HG02885 (cell line): ENCODE data around the gene AFTPH.

Source experiments
- ATAC-seq: cut with Tn5 transposase; IDR thresholded peaks from one replicate; pipeline ENCODE4 v1.9.1; 2021; ENCODE audit warnings: mild to moderate bottlenecking; ENCODE audit not compliant: unreplicated experiment, poor library complexity

Gene AFTPH

DNA sequence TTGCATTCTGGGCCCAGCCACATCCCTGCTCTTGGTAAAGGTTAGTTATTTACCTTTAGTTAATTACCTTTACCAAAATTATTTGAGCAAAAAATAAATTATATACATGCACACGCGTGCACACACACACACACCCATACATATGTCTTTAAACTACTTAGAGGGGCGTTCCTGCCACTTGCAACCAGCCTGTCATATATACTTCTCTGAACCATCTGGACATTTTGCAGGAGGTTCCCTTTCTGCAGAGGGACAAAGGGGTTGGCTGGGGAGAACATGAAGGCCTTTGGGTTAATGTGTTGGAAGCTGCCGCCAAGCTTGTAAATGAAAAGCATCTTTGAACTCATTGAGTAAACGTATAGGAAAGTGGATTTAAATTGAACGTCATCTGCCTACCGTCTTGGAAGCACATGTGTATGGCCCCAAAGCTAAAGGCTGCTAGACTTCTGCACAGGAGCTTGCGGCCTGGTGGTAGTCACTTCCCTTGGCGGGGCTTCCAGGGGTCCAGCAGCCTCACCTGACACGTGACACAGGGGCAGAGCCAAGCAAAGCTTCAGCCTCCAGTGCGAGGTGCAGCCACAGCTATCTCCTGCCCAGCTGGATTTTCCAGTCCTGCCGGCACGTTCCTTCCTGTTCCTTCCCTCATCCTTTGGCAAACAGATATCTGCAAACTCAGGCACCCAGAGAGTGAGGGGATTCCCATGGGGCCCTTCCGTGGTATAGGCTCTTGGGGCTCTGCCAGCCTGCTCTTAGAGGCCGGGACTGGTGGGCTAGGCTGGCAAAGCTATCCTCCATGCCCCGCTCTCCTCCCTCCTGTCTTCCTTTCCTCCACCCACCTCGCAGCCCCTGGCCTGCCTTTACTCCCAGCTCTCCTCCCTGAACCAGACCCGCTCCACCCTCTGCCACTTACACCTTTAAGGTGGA, 83.5 kb downstream of the AFTPH start:
- no peak for ATAC-seq

DNA sequence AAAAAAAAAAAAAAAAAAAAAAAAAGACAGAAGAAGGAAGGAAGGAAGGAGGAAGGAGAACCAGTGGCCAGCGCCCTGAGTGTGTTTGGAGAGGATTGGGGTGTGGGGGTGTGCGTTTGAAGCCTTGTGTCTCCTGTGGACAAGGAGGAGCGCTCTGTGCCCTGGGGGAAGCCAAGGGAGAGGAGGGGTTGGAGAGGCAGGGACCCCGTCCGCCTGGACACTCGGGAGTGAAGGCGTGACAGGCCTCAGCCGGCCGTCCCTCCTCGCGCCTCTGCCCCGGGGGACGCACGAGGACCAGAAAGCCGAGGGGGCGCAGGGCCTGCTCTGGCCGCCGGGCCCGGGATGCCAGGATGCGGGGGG, 84.7 kb downstream of the AFTPH start:
- ATAC-seq: no peak

DNA sequence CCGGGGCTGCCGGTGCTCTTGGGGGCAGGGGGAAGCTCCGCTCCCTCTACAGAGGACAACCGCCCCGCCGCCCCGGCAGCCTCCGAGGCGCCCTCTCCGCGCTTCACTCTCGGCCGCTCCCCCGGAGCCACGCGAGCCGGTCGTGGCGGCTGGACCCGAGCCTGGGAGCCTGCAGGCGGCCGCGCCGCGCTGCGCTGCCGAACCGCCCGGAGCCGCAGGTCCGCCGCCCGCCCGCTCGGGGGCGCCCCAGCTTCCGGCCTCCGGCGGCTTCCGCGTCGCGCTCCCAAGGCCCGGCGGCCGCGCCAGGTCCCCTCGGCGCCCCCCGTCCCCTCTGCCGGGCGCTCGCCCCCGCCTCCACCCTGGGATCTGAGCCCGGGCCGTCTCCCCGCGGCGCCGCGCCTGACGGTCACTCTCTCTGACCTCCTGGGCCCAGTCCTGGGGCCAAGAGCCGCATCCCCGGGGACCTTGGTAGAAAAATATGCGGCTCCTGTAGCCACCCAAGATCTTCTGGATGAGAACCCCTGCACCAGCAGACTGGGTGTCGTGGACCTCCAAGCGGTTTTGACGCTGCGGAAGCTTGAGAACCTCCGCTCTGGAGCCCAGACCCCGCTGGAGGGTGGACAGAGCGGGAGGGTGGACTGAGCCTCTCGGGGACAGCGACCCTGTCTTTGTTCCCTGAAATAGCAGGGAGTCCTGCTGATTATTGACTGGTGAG, 85.3 kb downstream of the AFTPH start:
- peak; percentile 38 for ATAC-seq

DNA sequence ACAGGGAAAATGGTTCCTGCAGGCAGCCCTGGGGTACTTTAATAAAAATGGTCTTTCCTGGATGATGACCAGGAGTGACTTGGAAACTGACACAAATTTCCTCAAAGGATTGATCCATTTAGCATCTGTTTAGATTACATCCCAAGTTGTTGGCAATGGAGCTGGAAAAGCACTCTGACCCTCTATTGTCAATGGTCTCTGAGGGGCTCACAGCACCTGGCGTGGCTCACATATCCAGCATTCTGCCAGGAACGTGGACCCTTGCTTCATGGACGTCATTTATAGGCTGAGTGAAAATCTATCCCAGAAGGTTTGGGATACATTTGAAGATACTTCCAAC, 85.8 kb downstream of the AFTPH start:
- no peak for ATAC-seq

DNA sequence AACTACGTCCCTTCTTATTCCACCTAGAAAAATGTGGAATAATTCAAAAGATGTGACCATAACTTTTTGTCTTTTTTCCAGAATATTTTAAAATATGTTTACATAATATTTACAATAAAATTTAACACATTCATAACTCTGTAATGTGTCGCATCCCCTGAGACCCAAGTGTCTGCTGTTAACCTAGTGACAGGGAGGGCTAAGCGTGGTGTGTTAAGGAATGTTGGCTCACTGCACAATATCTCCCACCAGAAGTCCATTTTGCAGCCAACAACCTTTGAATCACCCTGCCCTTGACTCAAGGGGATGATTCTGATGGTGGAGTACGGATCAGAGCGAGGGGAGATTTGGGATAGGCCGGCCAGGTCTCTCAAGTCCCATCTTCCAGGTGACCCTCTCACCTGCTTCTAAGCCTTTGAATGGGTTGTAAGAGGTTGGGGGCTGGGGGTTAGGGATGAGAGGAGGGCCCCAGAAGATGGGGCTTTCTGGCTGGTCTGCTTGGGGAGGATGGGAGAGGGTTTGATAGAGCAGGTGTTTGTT, 86.3 kb downstream of the AFTPH start:
- ATAC-seq: no peak

DNA sequence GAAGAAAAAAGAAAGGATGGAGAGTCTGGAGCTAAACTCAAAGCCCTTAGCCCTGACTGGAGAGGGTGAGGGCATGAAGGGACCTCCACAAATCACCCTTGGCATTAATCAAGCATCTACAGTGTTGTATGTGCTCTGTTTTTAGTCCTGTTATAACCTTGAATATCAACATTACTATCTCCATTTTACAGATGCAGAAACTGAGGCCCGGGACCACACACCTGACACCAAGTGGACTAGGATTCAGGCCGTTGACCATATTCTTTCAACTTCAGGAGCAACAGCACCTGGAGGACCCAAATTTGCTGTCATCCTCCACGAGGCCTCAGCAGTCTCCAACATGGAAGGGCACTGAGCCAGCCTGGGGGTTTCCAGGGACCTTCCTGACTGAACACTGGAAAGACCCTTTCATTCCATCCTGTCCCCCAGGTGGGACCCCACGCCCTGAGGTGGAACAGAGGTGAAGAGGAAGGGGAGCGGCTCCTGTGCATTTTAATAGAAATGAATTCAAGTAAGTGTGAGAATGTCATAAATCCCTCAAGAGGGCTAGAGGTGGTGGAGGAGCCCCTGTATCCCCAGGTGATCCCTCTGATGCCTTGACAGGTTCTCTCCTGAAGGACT, 88.6 kb downstream of the AFTPH start:
- ATAC-seq: no peak

DNA sequence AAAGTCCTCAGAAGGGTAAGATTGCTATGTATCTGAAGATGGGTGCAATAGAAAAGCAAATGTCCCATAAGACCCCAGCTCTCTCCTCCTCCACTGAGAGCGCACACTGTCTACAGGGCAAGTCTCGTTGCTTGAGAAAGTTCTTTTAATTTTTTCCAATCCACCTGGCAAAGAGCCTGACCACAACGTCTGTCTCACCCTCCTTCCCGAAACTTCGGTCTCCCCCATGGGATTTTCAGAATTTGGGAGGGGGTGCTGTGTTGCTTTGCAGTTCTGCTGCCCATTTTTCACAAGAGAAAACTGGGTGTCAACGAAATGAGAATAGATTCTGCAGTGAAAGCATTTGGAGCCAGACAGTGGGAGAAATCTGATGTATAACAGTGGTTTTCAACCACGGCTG, 89.1 kb downstream of the AFTPH start:
- no peak for ATAC-seq

DNA sequence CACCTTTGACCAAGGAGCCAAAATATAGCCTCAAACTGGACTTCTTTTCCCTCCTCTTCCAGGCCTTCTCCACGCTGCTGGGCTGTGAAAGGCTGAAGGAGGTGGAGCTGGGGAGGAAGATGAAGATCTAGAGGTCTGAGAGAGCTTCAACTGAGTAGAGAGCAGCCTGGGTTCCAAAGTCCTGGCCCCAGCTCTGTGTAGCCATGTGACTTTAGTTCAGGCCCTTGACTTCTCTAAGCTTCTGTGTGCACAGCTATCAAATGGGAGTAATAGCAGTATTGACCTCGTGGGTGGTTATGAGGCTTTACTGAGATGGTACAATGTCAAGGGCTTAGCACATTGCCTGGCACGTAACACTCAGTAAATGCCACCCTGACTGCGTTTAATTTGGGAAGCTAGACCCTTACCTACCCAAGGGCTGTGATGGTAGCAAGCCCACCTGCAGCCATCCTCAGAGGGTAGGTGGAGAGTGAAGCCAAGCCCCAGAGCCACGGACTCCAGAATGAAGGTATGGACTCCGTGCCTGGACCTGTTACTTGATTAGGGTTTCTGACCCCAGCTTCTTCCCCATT, 91.2 kb downstream of the AFTPH start:
- no peak for ATAC-seq

DNA sequence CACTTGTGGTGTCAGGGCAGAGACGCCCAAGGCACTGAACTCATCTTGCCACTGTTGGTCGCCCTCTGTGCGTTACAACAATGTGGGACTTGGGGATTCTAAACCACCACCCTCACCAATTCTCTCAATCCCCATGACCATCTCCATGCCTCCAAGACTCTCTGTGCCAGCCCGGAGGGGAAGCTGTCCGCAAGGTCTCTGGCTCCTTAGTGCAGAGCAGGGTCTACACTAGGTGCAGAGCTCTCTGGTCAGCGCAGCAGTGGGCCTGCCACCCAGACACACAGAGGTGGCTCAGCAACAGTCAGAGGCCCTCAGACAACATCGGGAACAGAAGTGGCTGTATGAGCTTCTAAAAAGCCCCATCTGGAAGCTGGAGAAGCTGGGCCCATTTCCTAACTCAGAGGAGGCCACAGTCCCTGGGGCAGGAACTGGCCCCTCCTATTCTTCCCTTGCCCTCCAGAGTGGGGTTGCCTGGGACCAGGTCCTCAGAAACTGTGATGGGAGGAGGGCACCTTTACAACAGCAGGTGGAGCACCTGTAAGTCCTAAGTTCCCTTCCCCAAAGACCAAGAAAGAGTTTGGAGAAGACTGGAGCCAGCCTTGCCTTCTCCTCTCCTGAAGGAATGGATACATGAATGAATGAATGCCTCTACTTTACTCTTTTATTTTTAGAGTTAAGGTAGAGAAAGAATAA, 91.9 kb downstream of the AFTPH start:
- ATAC-seq: no peak

DNA sequence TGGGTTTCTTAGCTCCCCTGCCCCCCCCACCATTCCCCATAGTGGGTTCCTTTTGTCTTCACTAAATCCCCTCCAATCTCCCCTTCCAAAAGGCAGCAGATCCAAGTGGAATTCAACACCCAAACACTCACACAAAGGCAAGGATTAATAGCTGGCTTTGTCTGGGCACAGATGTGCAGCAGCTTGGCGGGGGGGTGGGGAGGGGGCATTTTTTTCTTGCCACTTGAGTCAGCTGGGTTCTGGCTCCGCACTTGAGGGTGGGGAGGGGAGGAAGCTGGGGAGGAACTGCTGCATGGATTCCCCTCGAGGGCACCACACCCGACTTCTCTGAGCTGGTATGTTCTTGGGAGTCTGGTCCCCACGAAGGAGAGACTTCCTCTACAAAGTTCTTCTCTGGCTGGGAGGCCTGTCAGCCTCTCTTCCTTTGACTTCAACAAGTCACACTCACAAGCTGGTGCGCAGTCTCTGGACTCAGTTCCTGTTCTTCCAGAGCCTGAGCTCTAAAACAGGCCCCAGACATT, 93.6 kb downstream of the AFTPH start:
- no peak for ATAC-seq

DNA sequence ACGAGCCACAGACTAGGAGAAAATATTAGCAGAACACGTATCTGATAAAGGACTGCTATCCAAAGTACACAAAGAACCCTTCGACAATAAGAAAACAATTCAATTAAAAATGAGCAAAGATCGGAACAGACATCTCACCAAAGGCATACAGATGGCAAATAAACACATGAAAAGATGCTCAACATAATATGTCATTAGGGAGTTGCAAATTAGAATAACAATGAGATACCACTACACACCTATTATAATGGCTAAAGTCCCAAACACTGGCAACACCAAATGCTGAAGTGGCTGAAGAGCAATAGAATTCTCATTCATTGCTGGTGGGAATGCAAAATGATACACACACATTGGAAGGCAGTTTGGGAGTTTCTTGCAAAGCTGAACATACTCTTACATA, 96.5 kb downstream of the AFTPH start:
- ATAC-seq: no peak

DNA sequence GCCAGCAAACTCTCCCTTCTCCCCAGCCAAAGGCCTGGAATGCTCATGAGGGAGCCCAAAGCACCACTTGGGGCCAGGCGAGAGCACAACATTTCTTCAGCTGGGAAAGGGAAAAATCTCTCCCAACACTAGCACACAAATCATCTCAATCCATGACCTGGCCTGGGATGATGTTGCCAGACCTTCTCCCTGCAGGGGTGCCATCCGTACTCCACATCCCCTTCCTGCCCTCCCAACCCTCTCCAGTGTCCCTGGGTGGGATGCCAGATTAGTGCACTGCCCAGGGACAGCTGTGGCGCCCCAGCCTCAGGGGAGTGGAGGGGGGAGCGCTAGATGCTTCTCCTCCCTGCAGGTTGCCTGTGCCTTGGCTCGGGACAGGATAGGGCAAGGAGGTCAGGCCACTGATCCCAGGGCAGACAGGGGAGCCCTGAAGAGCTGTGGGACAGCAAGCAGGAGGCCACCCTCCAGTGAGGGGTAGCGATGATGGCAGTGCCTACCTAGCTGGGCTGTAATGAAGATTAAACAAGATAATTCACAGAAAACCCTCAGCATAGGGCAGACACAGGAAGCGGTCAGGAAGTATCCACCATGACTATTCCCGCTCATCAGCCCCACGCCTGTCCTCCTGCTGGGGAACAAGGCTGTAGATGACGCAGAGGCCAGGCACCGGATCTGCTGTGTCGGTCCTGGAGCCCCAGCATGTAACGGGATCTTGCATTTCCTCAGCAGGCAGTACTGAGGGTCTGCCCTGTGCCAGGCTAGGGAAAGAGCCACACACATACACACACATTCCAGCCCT, 98.5 kb downstream of the AFTPH start:
- ATAC-seq: no peak

DNA sequence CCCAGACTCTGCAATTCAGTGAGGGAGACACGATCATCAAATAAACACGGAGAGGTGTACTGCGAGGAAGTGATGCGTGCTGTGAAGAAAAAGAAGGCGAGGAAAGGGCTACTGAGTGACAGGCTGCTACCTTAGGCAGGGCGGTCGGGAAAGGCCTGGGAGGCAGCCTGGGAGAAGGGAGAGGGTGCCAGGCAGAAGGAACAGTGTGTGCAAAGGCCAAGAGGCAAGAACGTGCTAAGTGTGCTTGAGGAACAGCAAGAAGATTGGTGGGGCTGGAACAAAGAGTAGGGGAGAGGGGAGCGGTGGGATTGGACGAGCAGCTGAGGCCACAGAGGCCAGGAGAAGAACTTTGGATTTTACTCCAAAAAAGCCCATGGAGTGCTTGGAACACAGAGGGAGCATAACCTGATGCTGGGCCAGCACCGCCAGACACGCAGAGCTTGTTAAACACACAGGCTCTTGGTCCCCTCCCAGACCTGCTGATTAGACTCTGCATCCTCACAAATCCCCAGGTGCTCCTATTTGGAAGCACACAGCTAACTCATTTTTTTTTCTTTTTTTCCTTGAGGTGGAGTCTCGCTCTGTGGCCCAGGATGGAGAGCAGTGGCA, 99.2 kb downstream of the AFTPH start:
- ATAC-seq: no peak

DNA sequence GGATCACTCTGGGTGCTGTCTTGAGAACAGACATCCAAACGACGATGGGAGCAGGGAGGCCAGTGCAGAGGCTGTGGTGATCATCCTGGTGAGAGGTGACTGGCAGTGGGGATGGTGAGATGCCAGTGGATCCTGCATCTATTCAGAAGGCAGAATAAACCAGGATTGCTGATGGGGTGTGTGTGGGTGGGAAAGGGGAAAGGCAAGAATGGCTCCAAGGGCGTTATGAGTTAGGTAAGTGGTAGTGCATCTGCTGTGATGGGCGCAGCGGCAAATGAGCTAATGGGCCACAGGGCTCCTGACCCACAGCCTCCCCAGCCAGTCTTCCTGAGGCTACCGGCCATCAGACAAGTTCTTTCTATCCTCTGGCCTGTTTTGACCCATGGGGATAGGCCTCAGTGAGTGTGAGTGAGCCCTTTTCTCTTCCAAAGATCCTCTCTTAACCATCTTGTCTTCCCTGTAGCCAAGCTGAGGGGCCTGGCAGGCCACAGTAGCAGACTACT, 100.0 kb downstream of the AFTPH start:
- ATAC-seq: no peak

DNA sequence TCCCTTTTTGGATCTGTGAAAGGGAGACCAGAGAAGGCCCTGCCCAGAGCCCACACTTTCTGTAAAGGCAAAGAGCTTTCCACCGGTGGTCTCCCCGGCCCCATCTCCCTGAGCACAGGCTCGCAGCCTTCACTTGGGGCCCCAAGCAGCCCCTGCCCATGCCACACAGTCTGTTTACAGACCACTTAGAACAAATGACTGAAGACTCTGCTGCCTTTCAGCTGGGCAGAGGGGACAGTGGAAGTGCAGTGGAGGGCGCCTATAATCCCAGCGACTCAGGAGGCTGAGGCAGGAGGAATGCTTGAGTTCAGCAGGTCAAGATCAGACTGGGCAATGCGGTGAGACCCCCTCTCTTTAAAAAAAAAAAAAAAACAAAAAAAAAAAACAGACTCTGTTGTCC, 100.7 kb downstream of the AFTPH start:
- no peak for ATAC-seq

DNA sequence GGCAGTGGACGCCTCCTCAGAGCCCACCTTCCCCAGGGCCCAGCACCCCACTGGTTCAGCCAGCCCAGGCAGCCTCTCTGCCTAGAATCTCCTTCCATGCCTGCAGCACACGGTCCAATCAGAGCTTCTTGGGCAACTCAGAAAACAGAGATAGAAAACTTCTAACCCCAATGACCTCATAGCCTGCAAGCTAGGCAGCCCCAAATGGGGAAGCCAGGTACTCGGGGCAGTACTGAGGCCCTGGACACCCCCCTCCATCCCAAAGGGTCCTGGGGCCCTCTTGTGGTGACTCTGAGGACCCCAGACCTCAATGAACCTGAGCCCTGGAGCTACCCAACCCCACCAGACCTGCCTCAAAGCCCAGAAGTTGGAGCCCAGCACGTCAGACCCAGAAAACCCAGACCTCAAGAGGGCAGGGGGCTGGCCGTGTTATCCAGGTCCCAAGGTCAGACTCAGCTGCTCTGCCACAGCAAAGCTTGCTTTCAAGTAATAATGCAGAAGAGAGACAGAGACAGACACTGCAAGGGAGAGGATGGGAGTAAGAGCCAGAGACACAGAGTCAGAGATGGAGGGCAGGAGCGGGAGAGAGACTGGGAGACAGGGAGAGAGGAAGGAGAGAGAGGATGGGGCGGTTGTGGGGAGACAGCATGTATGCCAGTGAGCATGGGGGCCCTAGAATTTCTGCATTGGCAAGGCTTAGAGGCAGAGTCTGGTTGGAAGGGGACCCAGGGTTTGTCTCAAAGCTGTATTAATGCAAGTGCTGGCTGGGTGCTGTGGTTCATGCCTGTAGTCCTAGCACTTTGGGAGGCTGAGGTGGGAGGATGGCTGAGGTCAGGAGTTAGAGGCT, 101.4 kb downstream of the AFTPH start:
- no peak for ATAC-seq

DNA sequence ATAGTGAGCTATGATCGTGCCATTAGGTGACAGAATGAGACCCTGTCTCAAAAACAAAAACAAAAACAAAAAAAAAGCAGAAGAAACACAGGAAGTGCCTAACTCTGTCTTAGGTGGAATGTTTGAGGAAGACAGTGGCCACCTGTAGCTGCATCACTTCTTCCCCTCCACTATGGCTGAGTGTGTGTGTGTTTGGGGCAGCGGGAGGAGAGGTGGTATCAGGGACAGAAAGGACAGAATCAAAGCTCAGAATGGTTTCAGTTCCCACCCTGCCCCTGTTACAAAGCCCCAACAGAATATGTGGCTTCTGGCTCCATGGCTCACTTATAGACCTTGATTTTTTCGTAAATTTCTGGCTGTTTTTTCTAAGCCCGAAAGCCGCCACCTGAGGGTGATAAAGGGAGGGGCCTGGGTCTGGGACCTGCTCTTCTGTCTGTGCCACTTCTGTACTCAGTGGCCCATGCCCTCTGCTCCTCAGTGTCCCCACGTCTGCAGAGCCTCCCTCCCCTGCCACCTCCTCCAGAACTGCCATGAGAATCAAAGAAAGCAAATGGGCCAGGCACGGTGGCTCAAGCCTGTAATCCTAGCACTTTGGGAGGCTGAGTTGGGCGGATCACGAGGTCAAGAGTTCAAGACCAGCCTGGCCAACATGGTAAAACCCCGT, 102.2 kb downstream of the AFTPH start:
- no peak for ATAC-seq
